Measurements from ENCODE around the gene ABCC6. TPM values are rescaled to one million over a fixed set of nuclear protein-coding genes. Genes with fewer than 3 reads are reported as not detected.
"Not testable (repeated sequence)": the region's sequence is repeated elsewhere in the genome, so short reads cannot be mapped to it uniquely, and the experiment has no call there.

ABCC6 gene
- total RNA-seq, 1 experiment from 2014 or later: not detected

GRCh38 chr16:16202400-16203143, 20.7 kb downstream of the ABCC6 start:
- not testable (repeated sequence) for H3K4me1 ChIP-seq (ENCODE audit: low read length); H3K27me3 ChIP-seq (ENCODE audit: low read length); H3K4me2 ChIP-seq (ENCODE audit: low read depth, low read length, poor library complexity, severe bottlenecking); H3K9me3 ChIP-seq (ENCODE audit: low read length); H3K79me2 ChIP-seq (ENCODE audit: low read length); H4K20me1 ChIP-seq (ENCODE audit: insufficient read depth, low read depth, low read length); H3K4me3 ChIP-seq (ENCODE audit: low read length); H3K9ac ChIP-seq (ENCODE audit: low read length); H2AFZ ChIP-seq (ENCODE audit: low read length); H3K9me2 ChIP-seq (replicated peaks; ENCODE audit: insufficient read depth, low read length); H3K36me3 ChIP-seq (ENCODE audit: insufficient read depth, low read length); H3K27ac ChIP-seq (ENCODE audit: low read length)
- DNase-seq: peak; percentile 82

- not testable (repeated sequence) for H3K36me3 ChIP-seq (ENCODE audit: insufficient read depth, low read length); DNase-seq; H3K27me3 ChIP-seq (ENCODE audit: low read length); H3K9ac ChIP-seq (ENCODE audit: low read length); H3K4me2 ChIP-seq (ENCODE audit: low read depth, low read length, poor library complexity, severe bottlenecking); H3K79me2 ChIP-seq (ENCODE audit: low read length); H3K4me1 ChIP-seq (ENCODE audit: low read length); H4K20me1 ChIP-seq (ENCODE audit: insufficient read depth, low read depth, low read length); H3K4me3 ChIP-seq (ENCODE audit: low read length); H3K27ac ChIP-seq (ENCODE audit: low read length); H3K9me3 ChIP-seq (ENCODE audit: low read length); H2AFZ ChIP-seq (ENCODE audit: low read length); H3K9me2 ChIP-seq (replicated peaks; ENCODE audit: insufficient read depth, low read length)
Observed at GRCh38 chr16:16201880-16202279, 21.4 kb downstream of the ABCC6 start.

GRCh38 chr16:16200391-16200790, 22.9 kb downstream of the ABCC6 start:
- not testable (repeated sequence) for DNase-seq; H3K4me2 ChIP-seq (ENCODE audit: low read depth, low read length, poor library complexity, severe bottlenecking); H3K79me2 ChIP-seq (ENCODE audit: low read length); H3K9me3 ChIP-seq (ENCODE audit: low read length); H3K36me3 ChIP-seq (ENCODE audit: insufficient read depth, low read length); H3K9ac ChIP-seq (ENCODE audit: low read length); H3K27ac ChIP-seq (ENCODE audit: low read length); H3K9me2 ChIP-seq (replicated peaks; ENCODE audit: insufficient read depth, low read length); H3K4me1 ChIP-seq (ENCODE audit: low read length); H4K20me1 ChIP-seq (ENCODE audit: insufficient read depth, low read depth, low read length); H3K4me3 ChIP-seq (ENCODE audit: low read length); H3K27me3 ChIP-seq (ENCODE audit: low read length); H2AFZ ChIP-seq (ENCODE audit: low read length)

GRCh38 chr16:16199428-16199827, 23.9 kb downstream of the ABCC6 start:
- not testable (repeated sequence) for H3K27me3 ChIP-seq (ENCODE audit: low read length)

GRCh38 chr16:16197966-16198365, 25.3 kb downstream of the ABCC6 start:
- H3K4me3 ChIP-seq (ENCODE audit: low read length): no peak overlapping the region
- H3K9ac ChIP-seq (ENCODE audit: low read length): no peak overlapping the region
- no peak overlapping the region for H2AFZ ChIP-seq (ENCODE audit: low read length)
- H3K4me2 ChIP-seq (ENCODE audit: low read depth, low read length, poor library complexity, severe bottlenecking): no peak overlapping the region
- no peak for DNase-seq
- no peaks in the 10 kb centered on the region for H3K27me3 ChIP-seq (ENCODE audit: low read length)
- H3K79me2 ChIP-seq (ENCODE audit: low read length): no peaks in the 10 kb centered on the region
- no peaks in the 10 kb centered on the region for H4K20me1 ChIP-seq (ENCODE audit: insufficient read depth, low read depth, low read length)
- H3K27ac ChIP-seq (ENCODE audit: low read length): no peak overlapping the region
- no peaks in the 10 kb centered on the region for H3K9me2 ChIP-seq (replicated peaks; ENCODE audit: insufficient read depth, low read length)
- no peaks in the 10 kb centered on the region for H3K36me3 ChIP-seq (ENCODE audit: insufficient read depth, low read length)
- H3K9me3 ChIP-seq (ENCODE audit: low read length): no peaks in the 10 kb centered on the region
- H3K4me1 ChIP-seq (ENCODE audit: low read length): 0 out of 2 replicates have a peak, but pooled peaks cover 2% of the 10 kb centered on the region

More at GRCh38 chr16:16199428-16199827, 23.9 kb downstream of the ABCC6 start:
- H3K36me3 ChIP-seq (ENCODE audit: insufficient read depth, low read length); H3K9me3 ChIP-seq (ENCODE audit: low read length); DNase-seq; H3K4me1 ChIP-seq (ENCODE audit: low read length); H4K20me1 ChIP-seq (ENCODE audit: insufficient read depth, low read depth, low read length); H3K27ac ChIP-seq (ENCODE audit: low read length); H3K9ac ChIP-seq (ENCODE audit: low read length); H3K4me2 ChIP-seq (ENCODE audit: low read depth, low read length, poor library complexity, severe bottlenecking); H2AFZ ChIP-seq (ENCODE audit: low read length); H3K9me2 ChIP-seq (replicated peaks; ENCODE audit: insufficient read depth, low read length); H3K79me2 ChIP-seq (ENCODE audit: low read length); H3K4me3 ChIP-seq (ENCODE audit: low read length): not testable (repeated sequence)

GRCh38 chr16:16197331-16197730, 26.0 kb downstream of the ABCC6 start:
- no peaks in the 10 kb centered on the region for H3K27me3 ChIP-seq (ENCODE audit: low read length)
- H3K9me3 ChIP-seq (ENCODE audit: low read length): no peaks in the 10 kb centered on the region
- no peaks in the 10 kb centered on the region for H3K79me2 ChIP-seq (ENCODE audit: low read length)
- no peaks in the 10 kb centered on the region for H3K36me3 ChIP-seq (ENCODE audit: insufficient read depth, low read length)
- H3K4me1 ChIP-seq (ENCODE audit: low read length): 0 out of 2 replicates have a peak, but pooled peaks cover 2% of the 10 kb centered on the region
- no peak overlapping the region for H3K4me3 ChIP-seq (ENCODE audit: low read length)
- H3K27ac ChIP-seq (ENCODE audit: low read length): no peak overlapping the region
- H3K4me2 ChIP-seq (ENCODE audit: low read depth, low read length, poor library complexity, severe bottlenecking): no peak overlapping the region
- H3K9me2 ChIP-seq (replicated peaks; ENCODE audit: insufficient read depth, low read length): no peaks in the 10 kb centered on the region
- no peaks in the 10 kb centered on the region for H4K20me1 ChIP-seq (ENCODE audit: insufficient read depth, low read depth, low read length)
- no peak overlapping the region for H2AFZ ChIP-seq (ENCODE audit: low read length)
- H3K9ac ChIP-seq (ENCODE audit: low read length): no peak overlapping the region
- DNase-seq: peak; percentile 28

- Histone ChIP-seq H3K9ac (ENCODE audit: low read length) (no peak overlapping the region), H4K20me1 (ENCODE audit: insufficient read depth, low read depth, low read length) (no peaks in the 10 kb centered on the region), H3K9me3 (ENCODE audit: low read length) (no peaks in the 10 kb centered on the region), H3K4me2 (ENCODE audit: low read depth, low read length, poor library complexity, severe bottlenecking) (no peak overlapping the region), H3K9me2 (replicated peaks; ENCODE audit: insufficient read depth, low read length) (no peaks in the 10 kb centered on the region), H3K4me3 (ENCODE audit: low read length) (no peak overlapping the region), H3K4me1 (ENCODE audit: low read length) (0 out of 2 replicates have a peak, but pooled peaks cover under 1% of the 10 kb centered on the region), H3K79me2 (ENCODE audit: low read length) (no peaks in the 10 kb centered on the region), H3K27ac (ENCODE audit: low read length) (no peak overlapping the region), H3K36me3 (ENCODE audit: insufficient read depth, low read length) (no peaks in the 10 kb centered on the region), H2AFZ (ENCODE audit: low read length) (no peak overlapping the region), H3K27me3 (ENCODE audit: low read length) (no peaks in the 10 kb centered on the region)
- peak; percentile 29 for DNase-seq
Observed at GRCh38 chr16:16196099-16196498, 27.2 kb downstream of the ABCC6 start.

- no peaks in the 10 kb centered on the region for H4K20me1 ChIP-seq (ENCODE audit: insufficient read depth, low read depth, low read length)
- no peak overlapping the region for H3K27ac ChIP-seq (ENCODE audit: low read length)
- H3K4me2 ChIP-seq (ENCODE audit: low read depth, low read length, poor library complexity, severe bottlenecking): no peak overlapping the region
- no peak overlapping the region for H3K9ac ChIP-seq (ENCODE audit: low read length)
- H3K4me3 ChIP-seq (ENCODE audit: low read length): no peak overlapping the region
- no peaks in the 10 kb centered on the region for H3K9me3 ChIP-seq (ENCODE audit: low read length)
- no peaks in the 10 kb centered on the region for H3K36me3 ChIP-seq (ENCODE audit: insufficient read depth, low read length)
- no peaks in the 10 kb centered on the region for H3K79me2 ChIP-seq (ENCODE audit: low read length)
- H3K4me1 ChIP-seq (ENCODE audit: low read length): no peaks in the 10 kb centered on the region
- no peaks in the 10 kb centered on the region for H3K27me3 ChIP-seq (ENCODE audit: low read length)
- DNase-seq: no peak
- H2AFZ ChIP-seq (ENCODE audit: low read length): no peak overlapping the region
- no peaks in the 10 kb centered on the region for H3K9me2 ChIP-seq (replicated peaks; ENCODE audit: insufficient read depth, low read length)
Observed at GRCh38 chr16:16191493-16192167, 31.7 kb downstream of the ABCC6 start.

Data from Karpas-422 (cell line).